ENCODE data around the gene UBAC1.

DNA sequence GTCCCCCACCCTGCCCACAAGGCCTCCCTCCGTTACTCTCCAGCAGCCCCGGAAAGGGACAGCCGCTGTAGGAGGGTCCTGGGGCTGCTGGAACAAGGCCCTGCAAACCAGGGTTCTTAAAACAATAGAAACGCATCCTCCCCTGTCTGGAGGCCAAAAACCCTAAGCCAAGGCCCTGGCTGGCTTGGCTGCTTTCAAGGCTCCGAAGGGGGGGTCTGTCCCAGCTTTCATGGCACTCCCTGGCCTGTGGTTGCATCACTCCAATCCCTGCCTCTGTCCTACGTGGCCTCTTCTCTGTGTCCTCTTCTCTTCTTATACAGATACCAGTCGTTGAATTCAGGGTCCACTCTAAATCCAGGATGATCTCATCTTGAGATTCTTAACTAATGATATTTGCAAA is 7.4 kb upstream of the UBAC1 start:
- TF ChIP-seq, protein P1, sequence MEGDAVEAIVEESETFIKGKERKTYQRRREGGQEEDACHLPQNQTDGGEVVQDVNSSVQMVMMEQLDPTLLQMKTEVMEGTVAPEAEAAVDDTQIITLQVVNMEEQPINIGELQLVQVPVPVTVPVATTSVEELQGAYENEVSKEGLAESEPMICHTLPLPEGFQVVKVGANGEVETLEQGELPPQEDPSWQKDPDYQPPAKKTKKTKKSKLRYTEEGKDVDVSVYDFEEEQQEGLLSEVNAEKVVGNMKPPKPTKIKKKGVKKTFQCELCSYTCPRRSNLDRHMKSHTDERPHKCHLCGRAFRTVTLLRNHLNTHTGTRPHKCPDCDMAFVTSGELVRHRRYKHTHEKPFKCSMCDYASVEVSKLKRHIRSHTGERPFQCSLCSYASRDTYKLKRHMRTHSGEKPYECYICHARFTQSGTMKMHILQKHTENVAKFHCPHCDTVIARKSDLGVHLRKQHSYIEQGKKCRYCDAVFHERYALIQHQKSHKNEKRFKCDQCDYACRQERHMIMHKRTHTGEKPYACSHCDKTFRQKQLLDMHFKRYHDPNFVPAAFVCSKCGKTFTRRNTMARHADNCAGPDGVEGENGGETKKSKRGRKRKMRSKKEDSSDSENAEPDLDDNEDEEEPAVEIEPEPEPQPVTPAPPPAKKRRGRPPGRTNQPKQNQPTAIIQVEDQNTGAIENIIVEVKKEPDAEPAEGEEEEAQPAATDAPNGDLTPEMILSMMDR (IDR thresholded peaks at IDR 0.05; ENCODE audit: insufficient read depth, low read length) = no peak
- no peak for TF ChIP-seq SPI1 (IDR thresholded peaks at IDR 0.05; ENCODE audit: borderline replicate concordance, low read depth)

Measured in HL-60 (cell line).